Measurements from ENCODE around the gene MAPK10. TPM values are rescaled to one million over a fixed set of nuclear protein-coding genes. Genes with fewer than 3 reads are reported as not detected.

Gene MAPK10
- total RNA-seq, result not detected

- ChIA-PET POLR2A (no interaction called here), CTCF (no interaction called here)
Observed at GRCh38 chr4:86359944-86360478, at the start of gene MAPK10. MAPK10 (minus strand) TSS chr4:86360053.

GRCh38 chr4:86403575-86403974 lies 43.7 kb upstream of the MAPK10 start:
- ChIA-PET CTCF (no interaction called here), POLR2A (no interaction called here)

GRCh38 chr4:86401826-86402225 lies 42.0 kb upstream of the MAPK10 start:
- POLR2A ChIA-PET, result no interaction called here
- CTCF ChIA-PET, result interaction anchor here (0.7 kb wide), 1 partner anchor 10 kb away, joined by 3 read pairs; no protein-coding TSS in a partner anchor

- POLR2A ChIA-PET, result no interaction called here
- CTCF ChIA-PET, result no interaction called here
Observed at GRCh38 chr4:86400216-86400615, 40.4 kb upstream of the MAPK10 start.

- ChIA-PET CTCF (no interaction called here), POLR2A (no interaction called here)
Observed at GRCh38 chr4:86398187-86398586, 38.3 kb upstream of the MAPK10 start.

GRCh38 chr4:86393749-86394148 lies 33.9 kb upstream of the MAPK10 start:
- CTCF ChIA-PET, result no interaction called here
- POLR2A ChIA-PET, result no interaction called here

GRCh38 chr4:86389664-86390063 lies 29.8 kb upstream of the MAPK10 start:
- CTCF ChIA-PET, result no interaction called here
- POLR2A ChIA-PET, result no interaction called here

GRCh38 chr4:86388252-86388651 lies 28.4 kb upstream of the MAPK10 start:
- CTCF ChIA-PET, result no interaction called here

GRCh38 chr4:86386817-86387415 lies 27.1 kb upstream of the MAPK10 start:
- ChIA-PET CTCF (no interaction called here), POLR2A (no interaction called here)

More at GRCh38 chr4:86388252-86388651, 28.4 kb upstream of the MAPK10 start:
- POLR2A ChIA-PET, result no interaction called here

GRCh38 chr4:86386201-86386600 lies 26.3 kb upstream of the MAPK10 start:
- CTCF ChIA-PET, result no interaction called here
- POLR2A ChIA-PET, result no interaction called here

GRCh38 chr4:86381431-86381830 lies 21.6 kb upstream of the MAPK10 start:
- ChIA-PET POLR2A (no interaction called here), CTCF (no interaction called here)

- ChIA-PET CTCF (no interaction called here), POLR2A (no interaction called here)
Observed at GRCh38 chr4:86380181-86380724, 20.4 kb upstream of the MAPK10 start.

GRCh38 chr4:86376850-86377249 lies 17.0 kb upstream of the MAPK10 start:
- POLR2A ChIA-PET, result no interaction called here
- CTCF ChIA-PET, result no interaction called here

- POLR2A ChIA-PET, result no interaction called here
- CTCF ChIA-PET, result no interaction called here
Observed at GRCh38 chr4:86368433-86368832, 8.6 kb upstream of the MAPK10 start.

- CTCF ChIA-PET, result no interaction called here
- POLR2A ChIA-PET, result no interaction called here
Observed at GRCh38 chr4:86367577-86367976, 7.7 kb upstream of the MAPK10 start.

- CTCF ChIA-PET, result no interaction called here
- POLR2A ChIA-PET, result no interaction called here
Observed at GRCh38 chr4:86366920-86367319, 7.1 kb upstream of the MAPK10 start.

- POLR2A ChIA-PET, result no interaction called here
Observed at GRCh38 chr4:86362510-86362909, 2.7 kb upstream of the MAPK10 start.

GRCh38 chr4:86358257-86358656 lies 1.6 kb downstream of the MAPK10 start:
- ChIA-PET CTCF (no interaction called here), POLR2A (no interaction called here)

More at GRCh38 chr4:86362510-86362909, 2.7 kb upstream of the MAPK10 start:
- CTCF ChIA-PET, result no interaction called here

GRCh38 chr4:86357608-86358007 lies 2.2 kb downstream of the MAPK10 start:
- POLR2A ChIA-PET, result no interaction called here
- CTCF ChIA-PET, result no interaction called here

GRCh38 chr4:86356425-86357210 lies 3.2 kb downstream of the MAPK10 start:
- CTCF ChIA-PET, result no interaction called here
- POLR2A ChIA-PET, result no interaction called here

GRCh38 chr4:86354390-86354789 lies 5.5 kb downstream of the MAPK10 start:
- ChIA-PET CTCF (no interaction called here), POLR2A (no interaction called here)

Data from activated CD8-positive, alpha-beta memory T cell treated with anti-CD3 and anti-CD28 coated beads for 36 hours (primary cell).